H9 (cell line): Measurements from ENCODE around the gene ROBO4. TPM values are rescaled to one million over a fixed set of nuclear protein-coding genes. Genes with fewer than 3 reads are reported as not detected.

Source experiments
- DNase-seq: peaks from one replicate; pipeline ENCODE4 v3.0.0-alpha.2; 2017
- H2AFZ ChIP-seq: one replicate; pipeline ENCODE4 v1.6.1; 2013; ENCODE audit warnings: mild to moderate bottlenecking, low read length, control low read depth, moderate library complexity
- H2AK5ac ChIP-seq: 2 replicates; pipeline ENCODE4 v1.6.1; 2013; ENCODE audit warnings: low read length, control low read depth, mixed read lengths; ENCODE audit not compliant: insufficient read length
- H2BK120ac ChIP-seq: one replicate; pipeline ENCODE4 v1.6.1; 2013; ENCODE audit warnings: low read depth, mild to moderate bottlenecking, low read length, control low read depth, inconsistent platforms; ENCODE audit not compliant: poor library complexity, severe bottlenecking
- H2BK12ac ChIP-seq: 2 replicates; pipeline ENCODE4 v1.6.1; 2013; ENCODE audit warnings: low read length, control low read depth, mixed read lengths, low read depth; ENCODE audit not compliant: insufficient read length
- H2BK15ac ChIP-seq: 2 replicates; pipeline ENCODE4 v1.6.1; 2013; ENCODE audit warnings: low read depth, low read length, control low read depth
- H2BK20ac ChIP-seq: one replicate; pipeline ENCODE4 v1.6.1; 2013; ENCODE audit warnings: low read depth, mild to moderate bottlenecking, low read length, control low read depth, inconsistent platforms; ENCODE audit not compliant: poor library complexity, severe bottlenecking
- H2BK5ac ChIP-seq: 2 replicates; pipeline ENCODE4 v1.6.1; 2013; ENCODE audit warnings: low read length, control low read depth, mixed read lengths; ENCODE audit not compliant: insufficient read length
- H3K14ac ChIP-seq: 2 replicates; pipeline ENCODE4 v1.6.1; 2013; ENCODE audit warnings: low read length, control low read depth; ENCODE audit not compliant: insufficient read depth
- H3K18ac ChIP-seq: 2 replicates; pipeline ENCODE4 v1.6.1; 2013; ENCODE audit warnings: low read depth, mild to moderate bottlenecking, mixed read lengths, low read length, control low read depth; ENCODE audit not compliant: insufficient read length
- H3K23ac ChIP-seq: 2 replicates; pipeline ENCODE4 v1.6.1; 2013; ENCODE audit warnings: low read length, control low read depth, mixed read lengths, low read depth; ENCODE audit not compliant: insufficient read length
- H3K23me2 ChIP-seq: 2 replicates; pipeline ENCODE4 v1.6.1; 2013; ENCODE audit warnings: low read depth, mild to moderate bottlenecking, mixed read lengths, low read length, control low read depth; ENCODE audit not compliant: insufficient read length, poor library complexity, severe bottlenecking
- H3K27ac ChIP-seq: 2 replicates; pipeline ENCODE4 v1.5.1; 2013; ENCODE audit warnings: low read length, control low read depth, mixed read lengths, low read depth; ENCODE audit not compliant: insufficient read length
- H3K27me3 ChIP-seq: 2 replicates; pipeline ENCODE4 v1.6.1; 2013; ENCODE audit warnings: low read length, control low read depth, inconsistent platforms; ENCODE audit not compliant: insufficient read depth
- H3K4ac ChIP-seq: 2 replicates; pipeline ENCODE4 v1.6.1; 2013; ENCODE audit warnings: low read depth, mild to moderate bottlenecking, control low read depth, inconsistent platforms, low read length, moderate library complexity
- H3K4me1 ChIP-seq: 2 replicates; pipeline ENCODE4 v1.6.1; 2013; ENCODE audit warnings: low read length, control low read depth, inconsistent platforms; ENCODE audit not compliant: insufficient read depth
- H3K4me2 ChIP-seq: 2 replicates; pipeline ENCODE4 v1.6.1; 2013; ENCODE audit warnings: low read length, control low read depth, mixed read lengths; ENCODE audit not compliant: insufficient read length, insufficient read depth
- H3K56ac ChIP-seq: 2 replicates; pipeline ENCODE4 v1.6.1; 2013; ENCODE audit warnings: low read depth, mild to moderate bottlenecking, mixed read lengths, low read length, control low read depth; ENCODE audit not compliant: insufficient read length
- H3K79me1 ChIP-seq: 2 replicates; pipeline ENCODE4 v1.6.1; 2013; ENCODE audit warnings: low read depth, mild to moderate bottlenecking, moderate library complexity, low read length, control low read depth, inconsistent platforms; ENCODE audit not compliant: insufficient read depth, poor library complexity, severe bottlenecking
- H3K79me2 ChIP-seq: 2 replicates; pipeline ENCODE4 v1.6.1; 2013; ENCODE audit warnings: low read length, control low read depth, inconsistent platforms; ENCODE audit not compliant: insufficient read depth
- H3K9ac ChIP-seq: 2 replicates; pipeline ENCODE4 v1.6.1; 2013; ENCODE audit warnings: low read length, control low read depth, mixed read lengths; ENCODE audit not compliant: insufficient read length; ENCODE audit errors: extremely low read depth
- H3K9me3 ChIP-seq: one replicate; pipeline ENCODE4 v1.6.1; 2013; ENCODE audit warnings: low read depth, low read length, inconsistent platforms; ENCODE audit not compliant: control insufficient read depth
- H3T11ph ChIP-seq: one replicate; pipeline ENCODE4 v1.6.1; 2013; ENCODE audit warnings: mild to moderate bottlenecking, low read length, control low read depth, inconsistent platforms
- H4K20me1 ChIP-seq: one replicate; pipeline ENCODE4 v1.6.1; 2013; ENCODE audit not compliant: control insufficient read depth, insufficient read length, insufficient read depth
- H4K5ac ChIP-seq: 2 replicates; pipeline ENCODE4 v1.6.1; 2013; ENCODE audit warnings: low read depth, mild to moderate bottlenecking, mixed read lengths, low read length, control low read depth; ENCODE audit not compliant: insufficient read length
- H4K8ac ChIP-seq: replicated peaks from 2 replicates; pipeline ENCODE4 v1.6.1; 2013; ENCODE audit warnings: low read length, control low read depth, mixed read lengths, low read depth; ENCODE audit not compliant: insufficient read length
- H4K91ac ChIP-seq: 2 replicates; pipeline ENCODE4 v1.6.1; 2013; ENCODE audit warnings: low read depth, mild to moderate bottlenecking, moderate library complexity, mixed read lengths, low read length, control low read depth; ENCODE audit not compliant: insufficient read length
- H3K27ac Mint-ChIP-seq, 3 experiments: 2 replicates in 2 of 3; 3 replicates in 1 of 3; pipeline ENCODE4 v1.8.0; 2020 to 2021; ENCODE audit warnings: mixed read lengths in 3 of 3, mild to moderate bottlenecking in 1 of 3, moderate library complexity in 1 of 3
- H3K27me3 Mint-ChIP-seq: 2 replicates; pipeline ENCODE4 v1.8.0; 2021; ENCODE audit warnings: low read depth, mild to moderate bottlenecking, moderate library complexity, mixed read lengths
- H3K36me3 Mint-ChIP-seq, 3 experiments: 2 replicates in 2 of 3; 3 replicates in 1 of 3; pipeline ENCODE4 v1.8.0; 2020 to 2021; ENCODE audit warnings: low read depth in 3 of 3, mixed read lengths in 3 of 3; ENCODE audit not compliant: insufficient read depth in 1 of 3
- H3K4me1 Mint-ChIP-seq, 2 experiments: 2 replicates each; pipeline ENCODE4 v1.8.0; 2020; ENCODE audit warnings: mixed read lengths in 2 of 2
- H3K4me3 Mint-ChIP-seq, 2 experiments: 2 replicates in 1 of 2; 3 replicates in 1 of 2; pipeline ENCODE4 v1.8.0; 2020 to 2021; ENCODE audit warnings: mild to moderate bottlenecking in 2 of 2, mixed read lengths in 2 of 2, moderate library complexity in 1 of 2
- H3K9me3 Mint-ChIP-seq, 2 experiments: 2 replicates in 1 of 2; 3 replicates in 1 of 2; pipeline ENCODE4 v1.8.0; 2020; ENCODE audit warnings: mild to moderate bottlenecking in 2 of 2, mixed read lengths in 2 of 2, moderate library complexity in 1 of 2
- WGBS: extraction: QIAGEN DNeasy Blood & Tissue Kit; methylation state at CpG from one replicate; pipeline ENCODE4 v1.1.7; 2013; ENCODE audit warnings: missing lambda C conversion rate, low lambda C conversion rate, mixed read lengths; ENCODE audit not compliant: insufficient read length; ENCODE audit errors: extremely low coverage; 5-methylcytosine and 5-hydroxymethylcytosine counted together
- total RNA-seq: library from RNA; stranded (reverse); gene quantifications from 2 replicates; pipeline ENCODE4 v1.2.1, GENCODE V29; 2021
- TF ChIP-seq, protein P1 (sequence below): fragments of 200-600 bp; sonication (generic); conservative IDR thresholded peaks from 3 replicates; pipeline ENCODE4 v1.8.0; 2021; ENCODE audit warnings: antibody characterized with exemption, mild to moderate bottlenecking

ROBO4 gene
- total RNA-seq, 1 experiment from 2014 or later = not detected

DNA sequence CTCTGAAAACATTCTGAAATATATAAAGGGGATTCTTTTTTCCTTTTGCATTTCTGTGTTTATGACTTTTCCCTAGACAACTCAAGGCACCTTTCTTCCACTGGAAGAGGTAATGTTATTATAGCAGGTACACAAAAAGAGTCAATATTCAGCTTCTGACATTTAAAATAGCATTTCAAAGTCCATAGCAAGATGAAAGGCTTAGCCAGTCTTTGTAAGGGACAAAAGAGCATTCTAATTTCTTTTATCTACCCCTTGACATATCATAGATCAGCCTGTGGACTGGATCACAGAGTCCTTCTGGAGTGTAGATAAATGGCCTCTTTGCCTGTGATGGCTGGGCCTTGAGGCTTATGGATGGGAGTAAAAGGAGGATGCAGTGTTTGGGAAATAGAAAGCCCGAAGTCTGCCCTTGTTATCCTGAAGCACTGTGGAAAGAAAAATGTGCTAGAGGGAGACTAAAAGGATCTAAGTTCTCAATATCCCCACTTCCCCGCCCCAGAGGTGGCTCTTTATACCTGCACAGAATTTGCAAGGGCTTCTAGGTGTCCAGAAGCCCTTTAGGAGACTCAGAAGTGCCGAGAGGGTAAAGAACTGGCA lies 39.8 kb upstream of the ROBO4 start:
- H4K8ac ChIP-seq = no peak overlapping the region
- no peaks in the 10 kb centered on the region; the same call in 1 of the 2 replicates for H3K27me3 ChIP-seq
- no peak overlapping the region for H3T11ph ChIP-seq
- Mint-ChIP-seq H3K9me3 (no peaks in the 10 kb centered on the region), H3K36me3 (no peaks in the 10 kb centered on the region), H3K4me1 (peaks cover 0 to 7% of the 10 kb centered on the region in 2 experiments; a peak in 1 of 4 replicates), H3K27ac (no peak overlapping the region), H3K27me3 (peaks cover 24% of the 10 kb centered on the region), H3K4me3 (no peak overlapping the region)
- H3K4me1 ChIP-seq = no peaks in the 10 kb centered on the region
- no peak overlapping the region for H2BK120ac ChIP-seq
- no peak overlapping the region for H2BK20ac ChIP-seq
- H3K23me2 ChIP-seq = no peaks in the 10 kb centered on the region
- no peaks in the 10 kb centered on the region for H4K20me1 ChIP-seq
- no CpG with 5 or more reads among the region's 3 CpGs for WGBS
- H3K14ac ChIP-seq = no peak overlapping the region
- H3K56ac ChIP-seq = no peak overlapping the region
- no peak for DNase-seq
- H4K91ac ChIP-seq = no peak overlapping the region
- H3K4me2 ChIP-seq = no peak overlapping the region
- no peak overlapping the region for H3K4ac ChIP-seq
- no peak overlapping the region for H2BK15ac ChIP-seq
- TF ChIP-seq, protein P1, sequence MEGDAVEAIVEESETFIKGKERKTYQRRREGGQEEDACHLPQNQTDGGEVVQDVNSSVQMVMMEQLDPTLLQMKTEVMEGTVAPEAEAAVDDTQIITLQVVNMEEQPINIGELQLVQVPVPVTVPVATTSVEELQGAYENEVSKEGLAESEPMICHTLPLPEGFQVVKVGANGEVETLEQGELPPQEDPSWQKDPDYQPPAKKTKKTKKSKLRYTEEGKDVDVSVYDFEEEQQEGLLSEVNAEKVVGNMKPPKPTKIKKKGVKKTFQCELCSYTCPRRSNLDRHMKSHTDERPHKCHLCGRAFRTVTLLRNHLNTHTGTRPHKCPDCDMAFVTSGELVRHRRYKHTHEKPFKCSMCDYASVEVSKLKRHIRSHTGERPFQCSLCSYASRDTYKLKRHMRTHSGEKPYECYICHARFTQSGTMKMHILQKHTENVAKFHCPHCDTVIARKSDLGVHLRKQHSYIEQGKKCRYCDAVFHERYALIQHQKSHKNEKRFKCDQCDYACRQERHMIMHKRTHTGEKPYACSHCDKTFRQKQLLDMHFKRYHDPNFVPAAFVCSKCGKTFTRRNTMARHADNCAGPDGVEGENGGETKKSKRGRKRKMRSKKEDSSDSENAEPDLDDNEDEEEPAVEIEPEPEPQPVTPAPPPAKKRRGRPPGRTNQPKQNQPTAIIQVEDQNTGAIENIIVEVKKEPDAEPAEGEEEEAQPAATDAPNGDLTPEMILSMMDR = no peak
- no peak overlapping the region for H2AK5ac ChIP-seq
- H3K79me1 ChIP-seq = no peaks in the 10 kb centered on the region
- H2AFZ ChIP-seq = no peak overlapping the region
- H3K18ac ChIP-seq = no peak overlapping the region
- no peaks in the 10 kb centered on the region for H3K79me2 ChIP-seq
- no peaks in the 10 kb centered on the region for H3K9me3 ChIP-seq
- no peak overlapping the region for H3K27ac ChIP-seq
- no peak overlapping the region for H2BK12ac ChIP-seq
- no peak overlapping the region for H4K5ac ChIP-seq
- H3K9ac ChIP-seq = no peak overlapping the region
- H3K23ac ChIP-seq = no peak overlapping the region
- H2BK5ac ChIP-seq = no peak overlapping the region
